IPS-15b (cell line): ENCODE data around the gene UBA52.
"Not testable (repeated sequence)": the region's sequence is repeated elsewhere in the genome, so short reads cannot be mapped to it uniquely, and the experiment has no call there.

Source experiments
- H3K27me3 ChIP-seq: one replicate; pipeline ENCODE4 v1.6.1; 2013; ENCODE audit warnings: low read length; ENCODE audit not compliant: control insufficient read depth, insufficient read depth
- H3K36me3 ChIP-seq: one replicate; pipeline ENCODE4 v1.6.1; 2013; ENCODE audit warnings: low read length; ENCODE audit not compliant: control insufficient read depth, insufficient read depth
- H3K4me1 ChIP-seq: one replicate; pipeline ENCODE4 v1.6.1; 2013; ENCODE audit warnings: mild to moderate bottlenecking, low read length; ENCODE audit not compliant: control insufficient read depth, insufficient read depth
- H3K4me3 ChIP-seq: one replicate; pipeline ENCODE4 v1.5.1; 2013; ENCODE audit warnings: low read depth, low read length
- H3K9ac ChIP-seq: one replicate; pipeline ENCODE4 v1.6.1; 2013; ENCODE audit warnings: low read depth, mild to moderate bottlenecking, low read length
- H3K9me3 ChIP-seq: one replicate; pipeline ENCODE4 v1.6.1; 2013; ENCODE audit warnings: mild to moderate bottlenecking, low read length; ENCODE audit not compliant: control insufficient read depth, insufficient read depth

The UBA52 gene

DNA sequence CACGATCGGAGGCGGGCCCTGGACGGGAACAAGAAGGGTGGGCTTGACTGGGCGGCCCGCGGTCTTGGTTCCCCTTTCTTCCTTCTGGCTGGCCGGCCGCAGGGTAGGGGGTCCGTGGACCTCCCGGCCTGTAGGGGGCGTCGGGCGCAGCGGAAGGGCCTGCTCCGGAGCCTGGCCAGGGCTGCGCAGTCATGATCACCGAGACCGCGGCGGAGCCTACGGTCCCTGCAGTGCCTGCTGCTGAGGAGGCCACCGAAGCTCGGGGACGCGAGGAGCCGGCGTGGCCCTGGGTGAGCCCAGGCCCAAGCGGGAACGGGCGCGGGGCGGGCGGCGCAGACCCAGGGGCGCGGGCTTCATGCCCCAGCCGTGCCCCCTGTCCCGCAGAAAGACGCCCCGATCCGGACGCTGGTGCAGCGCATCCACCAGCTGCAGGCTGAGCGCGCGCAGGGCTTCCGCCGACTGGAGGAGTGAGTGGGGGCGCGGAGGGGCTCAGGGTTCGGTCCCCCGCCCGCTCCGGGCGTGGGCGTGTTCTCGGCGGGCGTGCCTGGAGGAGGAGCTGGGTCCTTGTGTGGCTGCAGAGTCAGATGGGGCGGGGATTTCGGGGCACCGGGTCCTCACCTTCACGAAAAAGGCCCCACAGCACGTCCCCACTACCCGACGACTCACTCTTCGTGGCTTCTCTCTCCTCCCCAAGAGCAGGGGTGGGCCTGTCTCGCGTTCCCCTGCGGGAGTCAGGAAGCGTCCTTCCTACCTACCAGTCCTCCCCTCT is 17.1 kb downstream of the UBA52 start, which contains the start of gene REX1BD:
REX1BD (plus strand) TSS at position 188 of the 769 bp plus-strand sequence; CDS start at position 192, 4 bp downstream.
- no peaks in the 10 kb centered on the region for H3K9me3 ChIP-seq
- no peaks in the 10 kb centered on the region for H3K27me3 ChIP-seq
- peak within 1 kb of the TSS; percentile 98 for H3K4me3 ChIP-seq
- H3K9ac ChIP-seq = peak within 1 kb of the TSS; percentile 83
- peaks cover 13% of the 10 kb centered on the region for H3K4me1 ChIP-seq
- H3K36me3 ChIP-seq = peaks cover 5% of the 10 kb centered on the region

DNA sequence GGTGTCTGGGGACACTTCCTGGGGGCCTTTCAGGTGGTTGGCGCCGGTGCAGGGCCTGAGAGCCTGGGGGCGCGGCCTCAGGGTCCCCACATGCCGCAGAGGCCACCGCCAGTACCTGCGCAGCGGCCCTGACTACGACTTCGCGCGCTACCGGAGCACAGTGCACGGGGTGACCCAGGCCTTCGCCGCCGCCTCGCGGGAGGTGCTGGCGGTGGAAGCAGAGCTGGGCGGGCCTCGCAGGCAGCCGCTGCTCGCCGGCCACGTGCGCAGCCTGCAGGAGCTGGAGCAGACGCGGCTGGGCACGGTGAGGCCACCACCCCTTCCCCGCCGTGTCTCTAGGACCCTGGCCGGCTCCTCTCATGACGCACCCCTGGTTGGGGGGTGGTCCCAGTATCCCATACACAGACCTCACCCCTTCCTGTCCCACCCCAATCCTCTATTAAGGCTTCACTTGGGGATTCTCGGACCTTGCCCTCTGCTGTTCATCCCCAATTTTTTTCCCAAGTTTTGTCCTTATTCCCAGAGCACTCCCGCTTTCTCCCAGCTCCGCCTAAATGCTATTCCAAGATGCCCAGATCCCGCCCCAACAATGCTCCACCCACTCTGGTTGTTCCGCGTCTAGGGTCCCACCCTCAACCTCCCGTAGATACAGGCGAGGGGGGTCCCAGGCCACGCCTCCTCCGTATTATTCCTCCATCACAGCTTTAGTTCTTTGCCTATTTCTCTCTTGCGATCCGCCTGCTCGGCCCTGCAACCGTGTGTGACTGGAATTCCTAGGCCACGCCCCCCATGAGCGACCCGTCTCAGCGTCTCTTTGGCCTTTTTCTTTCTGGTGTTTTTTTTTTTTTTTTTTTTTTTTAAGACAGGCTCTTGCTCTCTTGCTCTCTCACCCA is 18.0 kb downstream of the UBA52 start:
- peaks cover 13% of the 10 kb centered on the region for H3K4me1 ChIP-seq
- peaks cover 5% of the 10 kb centered on the region for H3K36me3 ChIP-seq
- H3K9me3 ChIP-seq = no peaks in the 10 kb centered on the region
- peak overlapping the region; percentile 83 for H3K9ac ChIP-seq
- H3K4me3 ChIP-seq = peak overlapping the region; percentile 98
- H3K27me3 ChIP-seq = no peaks in the 10 kb centered on the region

DNA sequence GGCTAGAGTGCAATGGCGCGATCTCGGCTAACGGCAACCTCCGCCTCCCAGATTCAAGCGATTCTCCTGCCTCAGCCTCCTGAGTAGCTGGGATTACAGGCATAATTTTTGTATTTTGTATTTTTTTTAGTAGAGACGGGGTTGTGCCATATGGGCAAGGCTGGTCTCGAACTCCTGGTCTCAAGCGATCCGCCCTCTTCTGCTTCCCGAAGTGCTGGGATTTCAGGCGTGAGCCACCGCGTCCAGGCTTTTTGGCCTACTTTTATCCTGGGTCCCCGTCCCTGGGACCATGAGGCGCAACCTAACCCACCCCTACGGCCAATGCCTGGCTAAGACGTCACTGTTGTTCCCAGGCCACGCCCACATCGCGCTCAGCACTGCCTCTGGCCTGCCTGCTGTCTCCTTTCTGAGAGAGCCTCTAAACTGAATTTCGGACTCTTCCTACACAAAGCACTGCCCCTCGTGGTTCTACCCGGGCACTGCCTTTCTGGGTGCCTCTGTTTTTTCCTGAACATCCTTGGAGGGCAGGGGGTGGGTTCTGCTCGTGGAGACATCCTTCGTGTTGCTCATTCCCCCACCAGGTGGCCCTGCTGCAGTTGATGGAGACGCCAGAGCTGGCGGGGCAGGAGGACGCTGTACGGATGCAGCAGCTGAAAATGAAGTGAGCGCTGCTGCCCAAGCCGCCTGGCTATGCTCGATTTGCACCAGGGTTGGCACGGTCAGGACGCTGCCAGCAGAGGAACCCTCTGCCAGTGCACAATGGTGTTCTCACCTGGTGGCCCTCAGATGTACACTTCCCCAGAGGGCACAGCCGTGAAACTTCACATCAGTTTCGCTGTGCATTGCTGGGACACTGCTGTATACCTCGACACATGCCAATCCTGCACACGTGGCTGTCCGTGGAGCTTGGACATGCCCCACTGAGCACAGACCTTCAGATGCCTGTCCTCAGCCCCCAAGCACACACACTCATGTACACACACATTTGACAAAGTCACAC is 18.9 kb downstream of the UBA52 start:
- Histone ChIP-seq H3K36me3 (peaks cover 5% of the 10 kb centered on the region), H3K9me3 (no peaks in the 10 kb centered on the region), H3K4me3 (peak overlapping the region; percentile 98), H3K27me3 (no peaks in the 10 kb centered on the region), H3K9ac (peak overlapping the region; percentile 61), H3K4me1 (peaks cover 20% of the 10 kb centered on the region)

DNA sequence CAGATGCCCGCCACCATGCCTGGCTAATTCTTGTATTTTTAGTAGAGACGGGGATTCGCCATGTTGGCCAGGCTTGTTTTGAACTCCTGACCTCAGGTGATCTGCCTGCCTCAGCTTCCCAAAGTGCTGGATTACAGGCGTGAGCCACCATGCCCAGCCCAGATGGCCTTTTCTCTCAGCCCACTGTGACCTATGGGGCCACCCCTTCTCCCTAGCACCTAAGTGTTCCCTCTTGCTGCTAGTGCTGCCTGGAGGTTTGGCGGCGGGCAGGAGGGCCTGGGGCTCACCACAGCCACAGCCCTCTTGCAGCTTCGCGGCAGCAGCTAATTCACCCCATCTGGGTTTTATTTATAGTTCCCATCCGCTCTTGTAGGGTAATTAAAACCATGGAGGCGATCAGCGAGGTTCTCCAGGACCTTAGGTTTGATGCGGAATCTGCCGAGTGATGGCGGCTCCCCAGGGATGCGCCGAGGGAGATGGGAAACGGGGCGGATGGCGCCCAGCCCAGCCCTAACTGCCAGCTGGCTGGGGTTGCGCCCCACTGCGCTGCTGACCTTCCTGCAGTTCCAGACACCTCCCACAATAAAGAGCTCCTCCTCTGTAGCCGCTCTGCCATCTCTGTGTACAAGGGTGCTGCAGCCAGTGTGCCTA is 20.2 kb downstream of the UBA52 start:
- Histone ChIP-seq H3K27me3 (no peaks in the 10 kb centered on the region), H3K9ac (no peak overlapping the region), H3K4me3 (no peak overlapping the region), H3K36me3 (peaks cover 5% of the 10 kb centered on the region), H3K4me1 (peaks cover 22% of the 10 kb centered on the region), H3K9me3 (no peaks in the 10 kb centered on the region)

DNA sequence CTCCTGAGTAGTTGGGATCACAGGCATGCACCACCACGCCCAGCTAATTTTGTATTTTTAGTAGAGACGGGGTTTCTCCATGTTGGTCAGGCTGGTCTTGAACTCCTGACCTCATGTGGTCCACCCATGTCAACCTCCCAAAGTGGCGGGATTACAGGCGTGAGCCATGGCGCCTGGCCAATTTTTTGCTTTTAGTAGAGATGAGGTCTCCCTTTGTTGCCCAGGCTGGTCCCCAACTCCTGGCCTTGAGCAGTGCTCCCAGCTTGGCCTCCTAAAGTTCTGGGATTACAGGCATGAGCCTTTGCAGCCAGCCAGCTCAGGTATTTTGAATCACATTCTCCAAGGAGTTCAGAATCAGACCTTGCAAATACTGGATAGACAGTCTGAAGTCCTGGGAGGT is 21.1 kb downstream of the UBA52 start:
- H3K4me1 ChIP-seq = peaks cover 22% of the 10 kb centered on the region
- not testable (repeated sequence) for H3K36me3 ChIP-seq, H3K9me3 ChIP-seq, H3K27me3 ChIP-seq, H3K9ac ChIP-seq, H3K4me3 ChIP-seq

DNA sequence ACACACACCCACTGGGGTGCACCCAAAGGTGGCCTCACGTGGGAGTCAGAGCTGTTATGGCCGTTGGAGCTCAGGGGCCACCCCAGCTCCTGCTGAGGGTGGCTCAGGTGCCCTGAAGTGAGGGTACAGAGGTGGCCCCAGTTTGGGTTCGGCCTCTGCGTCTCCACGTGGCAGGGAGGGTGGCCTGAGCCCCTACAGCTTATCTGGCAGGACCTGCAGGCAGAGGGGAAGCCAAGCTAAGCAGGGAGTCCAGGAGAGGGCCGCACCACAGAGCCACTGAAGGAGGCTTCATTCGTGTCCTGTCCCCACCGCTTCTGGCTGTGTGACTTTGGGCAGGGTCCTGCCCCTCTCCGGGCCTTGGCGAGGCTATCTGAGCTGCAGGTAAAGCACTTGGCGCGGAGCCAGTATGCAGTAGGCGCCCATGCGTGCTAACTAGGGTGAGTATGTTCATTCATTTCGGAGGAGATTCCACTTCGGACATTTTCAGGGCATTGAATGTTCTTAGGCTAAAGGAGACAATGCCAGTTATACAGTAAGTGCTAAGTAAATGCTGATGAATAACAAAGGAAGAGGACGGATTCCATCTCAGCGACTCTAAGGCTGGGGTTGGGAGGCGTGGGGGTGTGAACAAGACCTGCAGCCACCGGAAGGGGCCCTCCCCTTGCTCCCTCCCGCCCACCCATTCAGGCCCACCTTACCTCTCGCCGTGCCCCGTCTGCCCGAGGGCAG is 21.9 kb downstream of the UBA52 start:
- no peaks in the 10 kb centered on the region for H3K27me3 ChIP-seq
- peaks cover 20% of the 10 kb centered on the region for H3K4me1 ChIP-seq
- H3K9me3 ChIP-seq = no peaks in the 10 kb centered on the region
- peak overlapping the region; percentile 73 for H3K9ac ChIP-seq
- peak overlapping the region; percentile 59 for H3K4me3 ChIP-seq
- H3K36me3 ChIP-seq = peaks cover 5% of the 10 kb centered on the region

DNA sequence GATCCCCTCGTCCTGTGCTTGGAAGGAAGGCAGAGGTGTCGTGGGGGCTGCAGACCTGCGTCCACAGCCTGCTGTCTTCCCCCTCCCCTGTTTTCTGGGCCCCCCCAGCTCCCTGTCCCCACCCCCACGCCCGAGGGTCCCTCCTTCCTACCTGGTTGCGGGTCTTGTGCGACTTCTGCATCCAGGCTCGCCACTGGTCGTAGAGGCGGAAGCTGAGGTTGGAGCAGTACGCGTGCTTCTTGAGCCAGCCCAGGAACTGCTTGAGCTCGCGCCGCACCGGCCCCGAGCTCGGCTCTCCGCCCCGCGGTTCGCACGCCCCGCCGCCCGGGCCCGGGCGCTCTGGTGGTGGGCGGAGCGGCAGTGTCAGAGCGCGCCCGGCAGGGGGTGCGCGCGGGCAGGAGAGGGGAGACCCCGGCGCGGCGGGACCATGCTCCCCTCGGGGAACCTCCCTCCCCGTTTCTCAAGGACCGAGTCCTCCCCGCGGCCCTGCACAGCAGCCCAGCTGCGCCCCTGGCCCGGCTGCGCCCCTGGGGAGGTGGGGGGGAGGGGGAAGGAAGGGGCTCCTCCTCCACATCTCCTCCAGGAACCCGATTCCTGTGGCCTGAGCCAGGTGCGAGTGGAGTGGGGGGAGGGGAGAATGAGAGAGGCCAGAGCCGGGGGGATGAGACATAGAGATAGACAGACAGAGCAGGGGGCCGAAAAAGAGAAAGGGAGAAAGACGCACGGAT is 22.6 kb downstream of the UBA52 start:
- no peak overlapping the region for H3K9ac ChIP-seq
- peaks cover 5% of the 10 kb centered on the region for H3K36me3 ChIP-seq
- no peaks in the 10 kb centered on the region for H3K9me3 ChIP-seq
- H3K27me3 ChIP-seq = no peaks in the 10 kb centered on the region
- H3K4me3 ChIP-seq = peak overlapping the region; percentile 18
- H3K4me1 ChIP-seq = peaks cover 20% of the 10 kb centered on the region

DNA sequence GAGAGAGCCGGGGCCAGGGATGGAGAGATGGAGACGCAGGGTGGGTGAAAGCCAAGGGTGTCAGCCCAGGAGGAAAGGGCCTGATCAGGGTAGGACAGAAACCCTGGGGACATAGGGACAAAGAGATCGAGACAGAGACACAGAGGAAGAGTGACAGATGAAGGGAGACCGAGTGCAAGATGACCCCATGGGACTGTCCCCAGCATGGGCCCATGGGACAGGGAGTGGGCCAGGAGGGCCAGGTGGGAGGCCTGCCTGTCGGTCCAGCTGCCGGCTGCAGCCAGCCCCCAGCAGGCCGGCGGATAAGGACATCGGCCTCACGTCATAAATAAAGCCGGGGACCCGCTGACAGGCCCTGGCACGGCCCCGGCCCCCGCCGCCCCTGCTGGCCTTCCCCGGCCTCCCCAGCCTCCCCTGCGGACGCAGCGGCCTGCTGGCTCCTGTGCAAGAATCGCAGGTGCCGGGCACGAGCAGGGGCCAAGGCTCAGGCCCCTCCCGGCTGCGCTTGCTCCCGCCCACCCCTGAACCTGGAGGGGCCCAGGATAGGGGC is 23.2 kb downstream of the UBA52 start:
- H3K9me3 ChIP-seq = no peaks in the 10 kb centered on the region
- peaks cover 20% of the 10 kb centered on the region for H3K4me1 ChIP-seq
- H3K27me3 ChIP-seq = no peaks in the 10 kb centered on the region
- no peak overlapping the region for H3K9ac ChIP-seq
- H3K4me3 ChIP-seq = peak overlapping the region; percentile 18
- peaks cover 5% of the 10 kb centered on the region for H3K36me3 ChIP-seq

DNA sequence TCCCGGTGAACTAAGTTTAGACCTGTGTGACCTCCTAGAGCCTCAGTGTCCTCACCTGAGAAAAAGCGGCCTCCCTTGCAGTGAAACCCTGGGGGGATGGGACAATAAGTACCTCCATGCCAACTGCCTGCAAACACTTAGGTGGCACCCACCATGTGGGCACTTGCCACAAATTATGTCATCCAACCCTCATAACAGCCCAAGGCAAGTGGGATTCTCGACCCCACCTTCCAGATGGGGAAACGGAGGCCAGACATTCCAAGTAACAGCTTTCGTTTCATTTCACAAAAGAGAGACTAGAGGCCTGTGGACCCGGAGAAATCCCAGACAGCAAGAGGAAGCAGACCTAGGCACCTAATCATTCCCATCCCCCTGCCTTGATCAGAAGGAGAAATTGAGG is 23.8 kb downstream of the UBA52 start:
- Histone ChIP-seq H3K9ac (no peak overlapping the region), H3K4me3 (no peak overlapping the region), H3K27me3 (no peaks in the 10 kb centered on the region), H3K36me3 (peaks cover 5% of the 10 kb centered on the region), H3K4me1 (peaks cover 20% of the 10 kb centered on the region), H3K9me3 (no peaks in the 10 kb centered on the region)

DNA sequence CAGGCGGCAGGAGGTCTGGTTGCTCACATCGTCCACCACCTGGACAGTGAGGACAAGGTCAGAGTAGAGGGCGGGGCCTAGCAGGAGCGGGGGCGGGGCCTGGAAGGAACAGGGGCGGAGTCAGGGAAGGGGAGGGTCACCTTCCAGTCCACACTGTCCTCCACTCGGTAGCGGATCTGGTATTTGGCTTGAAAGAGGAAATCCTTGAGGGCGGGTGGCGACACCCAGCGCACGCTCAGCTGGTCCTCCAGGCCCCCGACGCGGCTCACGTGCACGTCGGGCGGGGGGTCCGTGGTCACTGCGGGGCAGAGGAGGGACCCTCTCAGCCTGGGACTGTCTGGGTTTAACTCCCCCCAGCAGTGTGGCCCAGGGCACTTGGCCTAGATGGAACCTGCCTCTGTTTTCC is 25.1 kb downstream of the UBA52 start:
- H3K9me3 ChIP-seq = no peaks in the 10 kb centered on the region
- H3K4me1 ChIP-seq = peaks cover 16% of the 10 kb centered on the region
- H3K27me3 ChIP-seq = peaks cover 2% of the 10 kb centered on the region
- peak overlapping the region; percentile 39 for H3K4me3 ChIP-seq
- H3K36me3 ChIP-seq = no peaks in the 10 kb centered on the region
- no peak overlapping the region for H3K9ac ChIP-seq
